Measurements from ENCODE around the gene MRPS7. TPM values are rescaled to one million over a fixed set of nuclear protein-coding genes. Genes with fewer than 3 reads are reported as not detected.
A peak's percentile ranks its signal among the peaks of the same experiment; 100 is the strongest.

MRPS7 gene
- total and polyA plus RNA-seq, 9 of the 15 experiments (the other 6 are each of a cell fraction or from before 2014, with no cell fraction given) = 107 to 244 (median 132) TPM

- H3K27me3 ChIP-seq (ENCODE audit: control insufficient read depth in 2 of 2, insufficient read depth in 2 of 2, low read length in 2 of 2) = no peaks in the 10 kb centered on the region
- H3K9me3 ChIP-seq (replicated peaks; ENCODE audit: control insufficient read depth, insufficient read depth, low read depth, low read length) = no peaks in the 10 kb centered on the region
- H4K20me1 ChIP-seq (replicated peaks; ENCODE audit: control insufficient read depth, insufficient read depth, low read length) = no peaks in the 10 kb centered on the region
- H3K36me3 ChIP-seq (ENCODE audit: control insufficient read depth, insufficient read depth, low read length) = peaks cover 28% of the 10 kb centered on the region
- CTCF ChIA-PET (ENCODE audit: low intra/inter-chr PET ratio) = interaction anchor here (1.2 to 2.0 kb wide), 4 partner anchors 115 to 460 kb away, joined by 3 to 23 read pairs (median 6); partner anchors contain the start of genes CASKIN2 and TSEN54
- BruUV-seq (replicated peaks) = TSS peak; percentile 94
- H3K79me2 ChIP-seq (ENCODE audit: control insufficient read depth, insufficient read depth, low read length) = peaks cover 34% of the 10 kb centered on the region
- H3K4me1 ChIP-seq (replicated peaks in 1 of 2; ENCODE audit: control insufficient read depth in 2 of 2, insufficient read depth in 2 of 2, low read length in 2 of 2) = peaks cover 2 to 16% of the 10 kb centered on the region in 2 experiments; a peak in 2 of 5 replicates
- DNase-seq (ENCODE audit: extremely low read depth in 1 of 4, low spot score in 3 of 4) (peak in 2 of 4 experiments; percentile 34 to 73), ATAC-seq (0 out of 3 replicates have a peak, but pooled peaks have one; percentile 8), FAIRE-seq (no peak)
- POLR2A ChIA-PET = interaction anchor here (0.5 to 2.0 kb wide), 23 partner anchors 9 to 362 kb away, joined by 3 to 26 read pairs (median 3); partner anchors contain the start of genes GGA3, GRB2, MIF4GD and MRPS7
- peak overlapping the region; percentile 32 to 77 for H3K9ac ChIP-seq (ENCODE audit: insufficient read depth in 1 of 2, low read depth in 2 of 2, low read length in 2 of 2)
- H3K27ac ChIP-seq (ENCODE audit: extremely low read depth, low read depth, low read length) = peak overlapping the region; percentile 89
- peak overlapping the region; percentile 94 for H2AFZ ChIP-seq (ENCODE audit: low read depth, low read length)
- peak overlapping the region; percentile 87 for H3K4me3 ChIP-seq
- intact Hi-C loops (cut with micrococcal nuclease) = loop anchor here (1.0 to 10.0 kb wide), 4 partner anchors 19 to 235 kb away; partner anchors contain the start of genes GRB2, LLGL2 and MIF4GD
- peak overlapping the region; percentile 81 for H3K4me2 ChIP-seq (ENCODE audit: insufficient read depth, low read length)
- under 1% methylated on average over 26 of the region's 26 CpGs for WGBS (ENCODE audit: insufficient coverage, low coverage, missing lambda C conversion rate)
- in situ Hi-C loops (cut with MboI) = no loop called here
- no peaks in the 10 kb centered on the region for H3K9me1 ChIP-seq (ENCODE audit: control insufficient read depth, insufficient read depth, low read length)
- TF ChIP-seq POLR2AphosphoS5 (IDR thresholded peaks at IDR 0.05; ENCODE audit: control insufficient read depth, insufficient read depth, low read depth, low read length) = peak; percentile 59
- peak; percentile 30; the same call in 1 of the 2 replicates for TF ChIP-seq GABPA (tag; conservative IDR thresholded peaks at IDR 0.05; ENCODE audit: low read depth)
- TF ChIP-seq KDM1A (IDR thresholded peaks at IDR 0.05) = no peak
- TF ChIP-seq KLF10 (CRISPR knock-in tag; IDR thresholded peaks at IDR 0.05) = no peak
- TF ChIP-seq FOSL1 (tag; conservative IDR thresholded peaks at IDR 0.05) = peak; percentile 96
- no peak for TF ChIP-seq NR2C1 (IDR thresholded peaks at IDR 0.05)
- 0 out of 2 replicates have a peak, but pooled peaks have one; percentile 5 for TF ChIP-seq NR2C1 (tag; IDR thresholded peaks at IDR 0.05)
- TF ChIP-seq SMC3 (conservative IDR thresholded peaks at IDR 0.05; ENCODE audit: insufficient read depth, low read depth, low read length) = 0 out of 2 replicates have a peak, but pooled peaks have one; percentile 9
- TF ChIP-seq HDAC3 (IDR thresholded peaks at IDR 0.05; ENCODE audit: borderline replicate concordance, partially characterized antibody) = no peak
- TF ChIP-seq GABPB2 (CRISPR knock-in tag; conservative IDR thresholded peaks at IDR 0.05) = no peak
- TF ChIP-seq CHD7 (IDR thresholded peaks at IDR 0.05; ENCODE audit: low read depth, low read length) = no peak
Measured at GRCh38 chr17:75289832-75290337, 28.2 kb downstream of the MRPS7 start.

Measured in K562 (cell line).